OCI-LY3 (cell line): Measurements from ENCODE around the gene PRKX.

Source experiments
- EZH2phosphoT487 ChIP-seq: fragments of 200-600 bp; shearing (Covaris generic); IDR thresholded peaks from 2 replicates; pipeline ENCODE4 v1.6.1; 2018; ENCODE audit warnings: antibody characterized with exemption, mixed run types, low read depth
- TF ChIP-seq, protein P1 (sequence below): fragments of 200-600, 300-600 bp; sonication (generic); IDR thresholded peaks from 2 replicates; pipeline ENCODE4 v1.5.1; 2014; ENCODE audit warnings: antibody characterized with exemption, low read length, low read depth

DNA sequence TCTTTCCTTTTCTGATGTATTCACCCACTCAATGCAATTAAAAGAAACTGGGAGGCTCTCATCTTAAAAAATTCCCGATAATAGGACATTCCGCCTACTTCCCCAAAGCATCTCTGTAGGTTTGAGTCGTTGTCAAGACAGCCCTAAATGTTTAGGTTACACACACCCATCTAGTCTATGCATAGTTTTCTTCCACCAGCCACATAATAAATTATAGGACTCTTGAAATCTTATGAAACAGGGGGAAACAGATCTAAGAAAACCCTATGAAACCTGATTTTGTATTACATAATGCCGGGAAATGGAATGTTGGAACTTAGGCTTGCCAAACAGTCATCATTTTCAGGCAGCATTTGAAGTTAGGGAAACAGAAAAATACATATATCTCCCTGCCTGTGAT lies 150.0 kb downstream of the PRKX start:
- TF ChIP-seq, protein P1, sequence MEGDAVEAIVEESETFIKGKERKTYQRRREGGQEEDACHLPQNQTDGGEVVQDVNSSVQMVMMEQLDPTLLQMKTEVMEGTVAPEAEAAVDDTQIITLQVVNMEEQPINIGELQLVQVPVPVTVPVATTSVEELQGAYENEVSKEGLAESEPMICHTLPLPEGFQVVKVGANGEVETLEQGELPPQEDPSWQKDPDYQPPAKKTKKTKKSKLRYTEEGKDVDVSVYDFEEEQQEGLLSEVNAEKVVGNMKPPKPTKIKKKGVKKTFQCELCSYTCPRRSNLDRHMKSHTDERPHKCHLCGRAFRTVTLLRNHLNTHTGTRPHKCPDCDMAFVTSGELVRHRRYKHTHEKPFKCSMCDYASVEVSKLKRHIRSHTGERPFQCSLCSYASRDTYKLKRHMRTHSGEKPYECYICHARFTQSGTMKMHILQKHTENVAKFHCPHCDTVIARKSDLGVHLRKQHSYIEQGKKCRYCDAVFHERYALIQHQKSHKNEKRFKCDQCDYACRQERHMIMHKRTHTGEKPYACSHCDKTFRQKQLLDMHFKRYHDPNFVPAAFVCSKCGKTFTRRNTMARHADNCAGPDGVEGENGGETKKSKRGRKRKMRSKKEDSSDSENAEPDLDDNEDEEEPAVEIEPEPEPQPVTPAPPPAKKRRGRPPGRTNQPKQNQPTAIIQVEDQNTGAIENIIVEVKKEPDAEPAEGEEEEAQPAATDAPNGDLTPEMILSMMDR: no peak
- TF ChIP-seq EZH2phosphoT487: no peak
